ENCODE results near the gene AMIGO1.
A peak's percentile ranks its signal among the peaks of the same experiment; 100 is the strongest.

Gene AMIGO1, protein sequence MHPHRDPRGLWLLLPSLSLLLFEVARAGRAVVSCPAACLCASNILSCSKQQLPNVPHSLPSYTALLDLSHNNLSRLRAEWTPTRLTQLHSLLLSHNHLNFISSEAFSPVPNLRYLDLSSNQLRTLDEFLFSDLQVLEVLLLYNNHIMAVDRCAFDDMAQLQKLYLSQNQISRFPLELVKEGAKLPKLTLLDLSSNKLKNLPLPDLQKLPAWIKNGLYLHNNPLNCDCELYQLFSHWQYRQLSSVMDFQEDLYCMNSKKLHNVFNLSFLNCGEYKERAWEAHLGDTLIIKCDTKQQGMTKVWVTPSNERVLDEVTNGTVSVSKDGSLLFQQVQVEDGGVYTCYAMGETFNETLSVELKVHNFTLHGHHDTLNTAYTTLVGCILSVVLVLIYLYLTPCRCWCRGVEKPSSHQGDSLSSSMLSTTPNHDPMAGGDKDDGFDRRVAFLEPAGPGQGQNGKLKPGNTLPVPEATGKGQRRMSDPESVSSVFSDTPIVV

DNA sequence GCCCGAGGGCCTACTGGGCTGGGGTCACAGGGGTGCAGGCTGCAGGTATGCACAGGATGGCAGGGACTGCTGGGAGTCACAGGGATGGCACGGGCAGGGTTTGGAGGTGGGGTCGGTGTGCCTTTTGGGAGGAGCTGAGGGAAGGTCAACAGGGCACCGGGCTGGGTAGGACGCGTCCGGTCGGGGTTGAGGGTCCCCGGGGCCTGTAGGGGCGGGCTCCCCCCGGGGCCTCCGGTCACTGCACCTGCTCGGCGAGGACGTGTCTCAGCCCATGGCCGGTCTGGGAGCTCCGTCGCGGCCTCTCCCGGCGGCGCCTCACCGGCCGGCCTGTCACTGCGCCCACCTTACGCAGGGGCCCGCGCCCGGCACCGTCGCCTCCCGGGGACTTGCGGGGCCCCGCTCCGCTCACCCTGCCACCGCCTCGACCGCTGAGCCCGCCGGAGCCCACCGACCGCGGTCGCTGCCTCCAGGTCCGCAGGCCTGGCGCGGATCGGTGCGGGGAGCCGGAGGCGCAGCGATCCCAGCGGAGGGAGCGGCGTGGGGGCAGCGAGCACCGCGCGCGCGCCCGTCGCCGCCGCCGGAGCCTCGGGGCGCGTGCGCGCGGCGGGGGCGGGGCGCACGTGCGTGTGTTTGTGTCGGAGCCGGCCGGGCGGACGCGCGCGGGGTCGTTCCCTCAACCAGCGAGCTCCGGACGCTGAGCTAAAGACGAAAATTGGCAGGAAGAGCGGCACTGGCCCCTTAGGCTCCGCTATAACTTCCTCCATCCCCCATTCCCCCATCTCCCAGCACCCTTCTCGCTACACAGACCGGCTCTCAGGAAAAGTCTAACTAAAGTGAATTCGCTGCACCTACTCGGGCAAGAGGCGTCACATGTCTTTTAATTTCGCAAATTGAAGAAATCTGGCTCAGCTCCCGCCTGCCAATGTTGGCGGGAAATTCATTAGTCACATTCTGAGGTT lies at the start of gene AMIGO1:
AMIGO1 (minus strand) TSS at position 552 of the 959 bp plus-strand sequence. CDS start 815 bp downstream, outside the sequence.
- DNase-seq (ENCODE audit: low spot score): peak; percentile 81

- no peak for DNase-seq (ENCODE audit: low spot score)
These were observed 48.0 kb upstream of the AMIGO1 start for GRCh38 chr1:109557520-109557919.

DNA sequence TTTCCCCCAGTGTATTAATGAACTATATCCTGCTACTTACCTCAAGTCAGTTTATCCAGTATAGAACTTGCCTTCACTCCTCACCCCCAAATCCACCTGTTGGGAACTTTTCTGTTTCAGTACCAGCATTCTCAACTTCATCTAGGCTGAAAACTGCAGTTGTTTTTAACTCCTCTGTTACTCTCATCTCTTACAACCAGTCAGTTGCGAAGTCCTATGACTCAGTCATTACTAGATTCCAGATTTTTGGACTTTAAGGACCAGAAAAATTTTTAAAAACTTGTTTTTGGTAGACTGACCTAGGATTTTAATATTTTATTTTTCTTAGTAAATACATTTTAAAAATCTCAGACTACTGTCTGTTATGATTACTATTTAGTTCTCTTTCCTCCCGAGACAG lies 47.0 kb upstream of the AMIGO1 start:
- no peak for DNase-seq (ENCODE audit: low spot score)

- peak; percentile 88 for DNase-seq (ENCODE audit: low spot score)
These were observed 39.1 kb upstream of the AMIGO1 start, which contains the start of gene GNAI3 for GRCh38 chr1:109548321-109549267. TSS of gene GNAI3 (plus strand) at chr1:109548615. CDS start at chr1:109548721, 106 bp downstream.

DNA sequence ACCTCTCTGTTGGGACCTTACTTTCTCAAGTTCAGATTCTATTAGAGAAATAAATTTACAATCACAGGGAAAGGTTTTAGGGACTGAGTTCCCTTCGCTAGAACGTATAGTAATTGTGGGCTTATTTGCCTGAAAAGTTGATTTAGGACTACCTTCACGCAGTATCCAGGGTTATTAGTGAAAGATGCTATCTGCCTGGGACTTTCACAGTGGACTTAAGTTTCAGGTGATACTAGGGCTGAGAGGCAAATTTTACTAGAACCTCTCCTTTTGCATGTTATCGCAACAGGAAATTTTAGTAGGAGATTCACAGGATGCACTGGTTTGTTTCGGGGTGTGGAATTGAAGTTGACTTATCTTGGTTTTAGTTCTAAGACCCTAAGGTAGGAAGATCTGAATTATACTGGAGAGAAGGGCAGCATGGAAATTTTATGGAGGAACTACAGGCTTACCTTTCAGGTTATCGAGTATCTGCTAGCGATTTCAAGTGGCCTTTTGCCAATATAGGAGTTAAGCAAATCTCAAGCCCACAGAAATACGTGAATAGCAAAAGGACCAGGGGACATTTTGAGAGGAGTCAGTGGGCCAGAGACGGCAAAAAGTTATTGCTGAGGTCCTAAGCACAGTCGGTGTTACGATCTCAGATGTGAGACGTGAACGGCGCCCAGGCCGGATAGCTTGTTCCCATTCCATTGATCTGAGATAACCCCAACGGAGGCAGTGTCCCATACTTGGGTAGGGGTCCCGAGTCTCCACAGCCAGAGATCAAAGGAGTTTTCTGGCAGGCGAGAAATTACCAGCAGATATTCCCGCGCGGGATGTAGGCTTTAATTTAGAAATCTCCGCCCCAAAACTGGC lies 38.2 kb upstream of the AMIGO1 start:
- DNase-seq (ENCODE audit: low spot score): no peak

- DNase-seq (ENCODE audit: low spot score): peak; percentile 91
These were observed 37.0 kb upstream of the AMIGO1 start for GRCh38 chr1:109546311-109547109.

GRCh38 chr1:109543988-109544735 lies 34.6 kb upstream of the AMIGO1 start:
- DNase-seq (ENCODE audit: low spot score): no peak

GRCh38 chr1:109543283-109543987 lies 33.9 kb upstream of the AMIGO1 start:
- DNase-seq (ENCODE audit: low spot score): no peak

DNA sequence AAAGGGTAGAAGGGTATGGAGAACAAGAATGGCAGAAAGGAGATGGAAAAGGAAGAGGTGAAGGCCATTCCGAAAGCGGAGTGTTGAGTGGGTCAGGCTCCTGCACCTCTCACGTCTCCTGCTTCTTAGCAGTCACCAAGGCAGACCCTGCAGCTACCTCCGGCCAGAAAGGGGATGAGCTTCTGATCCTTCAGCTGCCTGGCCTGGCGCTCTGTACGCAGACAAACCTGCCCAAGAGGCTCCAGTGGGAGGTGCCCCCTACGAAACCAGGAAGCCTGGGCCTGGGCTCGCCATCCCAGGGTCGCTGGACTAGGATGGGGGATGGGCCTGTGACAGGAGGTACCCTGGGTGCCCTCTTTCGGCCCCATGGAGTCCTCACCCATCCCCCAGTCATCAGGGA lies 33.1 kb upstream of the AMIGO1 start:
- no peak for DNase-seq (ENCODE audit: low spot score)

GRCh38 chr1:109541102-109541501 lies 31.6 kb upstream of the AMIGO1 start:
- no peak for DNase-seq (ENCODE audit: low spot score)

- no peak for DNase-seq (ENCODE audit: low spot score)
These were observed 30.1 kb upstream of the AMIGO1 start, which contains the start of gene GPR61 for GRCh38 chr1:109539676-109540075. TSS of gene GPR61 (plus strand) at chr1:109539872. CDS start at chr1:109543023, 3,151 bp downstream.

- no peak for DNase-seq (ENCODE audit: low spot score)
These were observed 29.5 kb upstream of the AMIGO1 start for GRCh38 chr1:109538827-109539555.

DNA sequence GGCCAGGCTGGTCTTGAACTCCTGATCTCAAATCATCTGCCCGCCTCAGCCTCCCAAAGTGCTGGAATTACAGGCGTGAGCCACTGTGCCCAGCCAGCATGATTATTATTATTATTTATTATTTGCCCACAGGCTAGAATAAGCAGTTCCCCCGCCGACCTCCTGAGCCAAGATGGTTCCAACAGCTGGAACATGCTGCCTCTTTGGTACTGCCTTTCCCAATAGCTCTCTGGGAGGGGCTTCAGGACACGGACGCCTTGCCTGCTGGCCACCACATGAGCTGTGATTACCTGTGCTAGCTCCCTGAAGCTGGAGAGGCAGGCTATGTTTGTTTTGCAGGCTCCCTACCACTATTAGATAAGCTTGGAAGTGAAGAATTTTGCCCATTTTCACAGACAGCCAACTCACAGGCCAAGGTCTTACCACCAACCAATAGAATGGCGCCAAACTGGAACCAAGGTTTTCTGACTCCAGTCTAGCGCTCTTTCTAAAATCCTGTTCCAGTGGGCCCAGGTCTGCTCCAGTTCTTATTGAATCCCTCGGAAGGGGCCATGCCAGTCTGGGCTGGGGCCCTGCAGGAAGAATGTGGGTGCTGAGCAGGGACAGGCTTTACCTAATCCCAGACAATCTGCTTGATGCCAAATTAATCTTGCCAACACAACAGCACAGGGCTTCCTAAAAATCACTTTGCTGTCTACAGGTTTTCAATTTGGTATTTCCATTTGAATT lies 28.1 kb upstream of the AMIGO1 start:
- DNase-seq (ENCODE audit: low spot score): no peak

GRCh38 chr1:109535971-109536491 lies 26.5 kb upstream of the AMIGO1 start:
- DNase-seq (ENCODE audit: low spot score): no peak

- no peak for DNase-seq (ENCODE audit: low spot score)
These were observed 26.0 kb upstream of the AMIGO1 start for GRCh38 chr1:109535481-109535880.

DNA sequence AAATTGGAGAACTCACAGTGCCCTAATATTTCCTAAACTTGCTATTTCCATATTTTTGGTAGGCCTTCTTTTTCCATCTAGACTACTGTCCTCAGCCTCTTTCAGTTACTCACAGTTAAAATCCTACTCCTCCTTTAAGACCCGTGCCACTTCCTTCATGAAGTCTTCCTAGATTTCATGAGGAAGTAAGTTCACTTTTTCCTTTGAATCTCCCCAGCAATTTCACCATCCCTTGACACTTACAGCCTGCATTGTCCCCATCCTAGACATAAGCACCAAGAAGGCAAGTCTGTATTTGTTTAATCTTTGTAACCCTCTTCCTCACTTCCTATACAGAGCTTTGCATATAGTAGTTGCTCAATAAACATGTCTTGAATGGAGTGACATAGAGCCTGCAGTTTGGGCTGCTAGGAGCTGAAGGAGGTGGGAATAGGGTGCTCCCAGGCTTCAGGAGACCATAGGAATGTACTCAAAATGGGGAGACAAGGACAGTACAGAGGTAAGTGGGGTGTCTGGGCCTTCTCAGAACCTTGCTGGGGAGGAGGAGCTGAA lies 24.9 kb upstream of the AMIGO1 start:
- DNase-seq (ENCODE audit: low spot score): no peak
